ENCODE data around the gene CHD9. TPM values are rescaled to one million over a fixed set of nuclear protein-coding genes. Genes with fewer than 3 reads are reported as not detected.

The CHD9 gene
- 16.0 and 18.3 TPM in 2 replicates for polyA plus RNA-seq (2013)

- peak within 1 kb of the TSS; percentile 48 for H2AFZ ChIP-seq (ENCODE audit: insufficient read depth, low read length, poor library complexity)
- peaks cover 14% of the 10 kb centered on the region for H3K79me1 ChIP-seq (ENCODE audit: low read length)
- H3K23ac ChIP-seq (ENCODE audit: low read length), result no peak within 1 kb of the TSS
- no peaks in the 10 kb centered on the region for H3K36me3 ChIP-seq (ENCODE audit: control insufficient read depth in 1 of 2, insufficient read depth in 2 of 2, low read length in 2 of 2)
- no peaks in the 10 kb centered on the region for H3K9me3 ChIP-seq (ENCODE audit: insufficient read depth, low read depth, low read length)
- H4K8ac ChIP-seq (ENCODE audit: low read depth, low read length), result peak within 1 kb of the TSS; percentile 72
- H3K14ac ChIP-seq (ENCODE audit: low read length), result peak within 1 kb of the TSS; percentile 87
- H2AK5ac ChIP-seq (ENCODE audit: low read length), result peak within 1 kb of the TSS; percentile 81
- peak within 1 kb of the TSS; percentile 77 for H3K9ac ChIP-seq (ENCODE audit: low read length)
- peak within 1 kb of the TSS; percentile 92 for H3K18ac ChIP-seq (ENCODE audit: low read length)
- H4K12ac ChIP-seq (ENCODE audit: low read depth, low read length), result peak within 1 kb of the TSS; percentile 91
- peaks cover 4 to 12% of the 10 kb centered on the region in 2 experiments for H3K4me1 ChIP-seq (ENCODE audit: control insufficient read depth in 1 of 2, insufficient read depth in 2 of 2, low read length in 2 of 2)
- peak within 1 kb of the TSS; percentile 91 for H4K91ac ChIP-seq (ENCODE audit: low read depth, low read length)
- H3K79me2 ChIP-seq (ENCODE audit: control insufficient read depth, insufficient read depth, low read length, poor library complexity), result peaks cover 5% of the 10 kb centered on the region
- peak within 1 kb of the TSS; percentile 82 for H3K4ac ChIP-seq (ENCODE audit: low read depth, low read length)
- peak within 1 kb of the TSS; percentile 91 for H3K27ac ChIP-seq (ENCODE audit: low read depth, low read length)
- peak within 1 kb of the TSS; percentile 70 for H3K4me2 ChIP-seq (ENCODE audit: low read length)
- H2BK120ac ChIP-seq (ENCODE audit: insufficient read depth, low read length, poor library complexity), result peak within 1 kb of the TSS; percentile 95
- H2BK5ac ChIP-seq (ENCODE audit: low read depth, low read length, poor library complexity), result peak within 1 kb of the TSS; percentile 87
- no peaks in the 10 kb centered on the region for H3K27me3 ChIP-seq (ENCODE audit: insufficient read depth, low read length)
- no CpG with 5 or more reads among the region's 62 CpGs for WGBS (ENCODE audit: extremely low coverage, insufficient coverage, insufficient read length)
- DNase-seq, result peak; percentile 90 to 96
- H2BK12ac ChIP-seq (ENCODE audit: low read length), result peak within 1 kb of the TSS; percentile 88
- H3K4me3 ChIP-seq (ENCODE audit: low read depth, low read length), result peak within 1 kb of the TSS; percentile 70
Measured at GRCh38 chr16:53054670-53055485, at the start of gene CHD9. CHD9 (plus strand) TSS chr16:53054991; CDS start chr16:53156090, 101,099 bp downstream.

DNA sequence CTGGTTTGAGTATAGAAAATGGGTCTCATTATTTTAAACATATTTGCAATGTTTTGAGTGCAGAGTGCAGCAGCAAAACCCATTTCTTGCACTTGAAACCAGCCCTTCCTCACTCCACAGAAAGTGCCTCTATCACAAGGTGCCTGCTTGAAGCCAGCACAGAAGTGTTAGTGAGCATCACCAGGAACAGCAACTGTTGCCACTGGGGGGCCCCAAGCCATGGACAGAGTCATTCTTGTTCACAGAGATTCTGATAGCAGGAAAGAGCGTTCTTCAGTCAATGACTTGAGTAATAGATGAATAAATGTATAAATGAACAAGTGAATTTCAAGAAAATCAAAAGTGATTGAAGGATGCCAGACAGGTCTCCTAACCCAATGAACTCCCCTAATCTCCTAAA, 47.7 kb upstream of the CHD9 start:
- Histone ChIP-seq H2BK5ac (ENCODE audit: low read depth, low read length, poor library complexity) (no peak overlapping the region), H3K27ac (ENCODE audit: low read depth, low read length) (no peak overlapping the region), H3K23ac (ENCODE audit: low read length) (no peak overlapping the region), H3K4me3 (ENCODE audit: low read depth, low read length) (no peak overlapping the region), H3K4ac (ENCODE audit: low read depth, low read length) (no peak overlapping the region), H2AK5ac (ENCODE audit: low read length) (no peak overlapping the region), H4K12ac (ENCODE audit: low read depth, low read length) (no peak overlapping the region), H3K14ac (ENCODE audit: low read length) (no peak overlapping the region), H3K36me3 (ENCODE audit: control insufficient read depth in 1 of 2, insufficient read depth in 2 of 2, low read length in 2 of 2) (no peaks in the 10 kb centered on the region), H2BK120ac (ENCODE audit: insufficient read depth, low read length, poor library complexity) (no peak overlapping the region), H4K8ac (ENCODE audit: low read depth, low read length) (no peak overlapping the region), H4K91ac (ENCODE audit: low read depth, low read length) (no peak overlapping the region), H3K18ac (ENCODE audit: low read length) (no peak overlapping the region), H3K79me1 (ENCODE audit: low read length) (no peaks in the 10 kb centered on the region), H2BK12ac (ENCODE audit: low read length) (no peak overlapping the region), H3K79me2 (ENCODE audit: control insufficient read depth, insufficient read depth, low read length, poor library complexity) (no peaks in the 10 kb centered on the region), H2AFZ (ENCODE audit: insufficient read depth, low read length, poor library complexity) (no peak overlapping the region), H3K9ac (ENCODE audit: low read length) (no peak overlapping the region), H3K27me3 (ENCODE audit: insufficient read depth, low read length) (no peaks in the 10 kb centered on the region), H3K9me3 (ENCODE audit: insufficient read depth, low read depth, low read length) (no peaks in the 10 kb centered on the region), H3K4me1 (ENCODE audit: control insufficient read depth in 1 of 2, insufficient read depth in 2 of 2, low read length in 2 of 2) (no peaks in the 10 kb centered on the region), H3K4me2 (ENCODE audit: low read length) (no peak overlapping the region)
- no peak for DNase-seq
- no CpG with 5 or more reads among the region's 1 CpG for WGBS (ENCODE audit: extremely low coverage, insufficient coverage, insufficient read length)

GRCh38 chr16:53014287-53014686, 40.5 kb upstream of the CHD9 start:
- H2BK120ac ChIP-seq (ENCODE audit: insufficient read depth, low read length, poor library complexity), result no peak overlapping the region
- H3K27ac ChIP-seq (ENCODE audit: low read depth, low read length), result no peak overlapping the region
- no peaks in the 10 kb centered on the region for H3K9me3 ChIP-seq (ENCODE audit: insufficient read depth, low read depth, low read length)
- no peak overlapping the region for H4K12ac ChIP-seq (ENCODE audit: low read depth, low read length)
- H3K23ac ChIP-seq (ENCODE audit: low read length), result no peak overlapping the region
- no peak overlapping the region for H3K4me3 ChIP-seq (ENCODE audit: low read depth, low read length)
- no peak overlapping the region for H3K4ac ChIP-seq (ENCODE audit: low read depth, low read length)
- no peak overlapping the region for H3K14ac ChIP-seq (ENCODE audit: low read length)
- WGBS (ENCODE audit: extremely low coverage, insufficient coverage, insufficient read length), result no CpG with 5 or more reads among the region's 4 CpGs
- H2BK5ac ChIP-seq (ENCODE audit: low read depth, low read length, poor library complexity), result no peak overlapping the region
- H3K9ac ChIP-seq (ENCODE audit: low read length), result no peak overlapping the region
- H3K4me1 ChIP-seq (ENCODE audit: control insufficient read depth in 1 of 2, insufficient read depth in 2 of 2, low read length in 2 of 2), result no peaks in the 10 kb centered on the region
- H3K79me1 ChIP-seq (ENCODE audit: low read length), result no peaks in the 10 kb centered on the region
- no peak overlapping the region for H2AK5ac ChIP-seq (ENCODE audit: low read length)
- no peak overlapping the region for H3K4me2 ChIP-seq (ENCODE audit: low read length)
- H4K91ac ChIP-seq (ENCODE audit: low read depth, low read length), result no peak overlapping the region
- H2AFZ ChIP-seq (ENCODE audit: insufficient read depth, low read length, poor library complexity), result no peak overlapping the region
- no peak overlapping the region for H3K18ac ChIP-seq (ENCODE audit: low read length)
- no peaks in the 10 kb centered on the region for H3K27me3 ChIP-seq (ENCODE audit: insufficient read depth, low read length)
- H4K8ac ChIP-seq (ENCODE audit: low read depth, low read length), result no peak overlapping the region
- peak in 1 of 2 donors; percentile 9 for DNase-seq
- no peaks in the 10 kb centered on the region for H3K36me3 ChIP-seq (ENCODE audit: control insufficient read depth in 1 of 2, insufficient read depth in 2 of 2, low read length in 2 of 2)
- no peaks in the 10 kb centered on the region for H3K79me2 ChIP-seq (ENCODE audit: control insufficient read depth, insufficient read depth, low read length, poor library complexity)
- H2BK12ac ChIP-seq (ENCODE audit: low read length), result no peak overlapping the region

- Histone ChIP-seq H3K4me1 (ENCODE audit: control insufficient read depth in 1 of 2, insufficient read depth in 2 of 2, low read length in 2 of 2) (no peaks in the 10 kb centered on the region), H3K36me3 (ENCODE audit: control insufficient read depth in 1 of 2, insufficient read depth in 2 of 2, low read length in 2 of 2) (no peaks in the 10 kb centered on the region), H3K79me1 (ENCODE audit: low read length) (no peaks in the 10 kb centered on the region), H3K9ac (ENCODE audit: low read length) (no peak overlapping the region), H2BK120ac (ENCODE audit: insufficient read depth, low read length, poor library complexity) (no peak overlapping the region), H3K27ac (ENCODE audit: low read depth, low read length) (no peak overlapping the region), H3K4me3 (ENCODE audit: low read depth, low read length) (no peak overlapping the region), H2AFZ (ENCODE audit: insufficient read depth, low read length, poor library complexity) (no peak overlapping the region), H4K8ac (ENCODE audit: low read depth, low read length) (no peak overlapping the region), H4K12ac (ENCODE audit: low read depth, low read length) (no peak overlapping the region), H3K18ac (ENCODE audit: low read length) (no peak overlapping the region), H3K23ac (ENCODE audit: low read length) (no peak overlapping the region), H2AK5ac (ENCODE audit: low read length) (no peak overlapping the region), H3K79me2 (ENCODE audit: control insufficient read depth, insufficient read depth, low read length, poor library complexity) (no peaks in the 10 kb centered on the region), H3K27me3 (ENCODE audit: insufficient read depth, low read length) (no peaks in the 10 kb centered on the region), H3K9me3 (ENCODE audit: insufficient read depth, low read depth, low read length) (no peaks in the 10 kb centered on the region), H3K4ac (ENCODE audit: low read depth, low read length) (no peak overlapping the region), H3K4me2 (ENCODE audit: low read length) (no peak overlapping the region), H4K91ac (ENCODE audit: low read depth, low read length) (no peak overlapping the region), H2BK5ac (ENCODE audit: low read depth, low read length, poor library complexity) (no peak overlapping the region), H2BK12ac (ENCODE audit: low read length) (no peak overlapping the region), H3K14ac (ENCODE audit: low read length) (no peak overlapping the region)
- no peak for DNase-seq
- WGBS (ENCODE audit: extremely low coverage, insufficient coverage, insufficient read length), result no CpG with 5 or more reads among the region's 2 CpGs
Measured at GRCh38 chr16:53018834-53019416, 35.9 kb upstream of the CHD9 start.

Measured in trophoblast cell (in vitro differentiated cells and primary cell).